Stomach (tissue), 4 donors: ENCODE results near the gene HCK.

ENCODE experiments used
- CTCF ChIP-seq, 7 experiments: fragments of 450-650 bp in 4 of 7; fragments of 200-600 bp in 3 of 7; sonication (generic) in 3 of 7; IDR thresholded peaks; one replicate each; pipeline ENCODE4 v1.5.1; 2016 to 2019; ENCODE audit warnings: antibody characterized with exemption in 7 of 7, control low read depth in 2 of 7, mild to moderate bottlenecking in 1 of 7
- POLR2A ChIP-seq, 4 donors: fragments of 450-650 bp; IDR thresholded peaks; one replicate each; pipeline ENCODE4 v1.6.1; 2016; ENCODE audit warnings: antibody characterized with exemption in 4 of 4, control low read depth in 2 of 4, mild to moderate bottlenecking in 1 of 4, moderate library complexity in 1 of 4

- no peak for TF ChIP-seq CTCF (IDR thresholded peaks at IDR 0.05)
- no peak for TF ChIP-seq POLR2A (IDR thresholded peaks at IDR 0.05)
Observed at GRCh38 chr20:32126919-32127318, 74.9 kb downstream of the HCK start.
